K562 (cell line): ENCODE measurements around the gene EEFSEC. TPM values are rescaled to one million over a fixed set of nuclear protein-coding genes. Genes with fewer than 3 reads are reported as not detected.

Experiments used
- ATAC-seq: fragments of 200-7000 bp; cut with Tn5 transposase; 3 replicates; pipeline ENCODE4 v1.9.1; 2020; ENCODE audit warnings: moderate library complexity
- BruUV-seq: library from RNA; stranded (reverse); fragments of 400-500 nt; replicated peaks from 2 replicates; lab custom pipeline; 2021; lab: Mats Ljungman, UMichigan
- CTCF ChIA-PET: fragments of 300-600 bp; formaldehyde crosslinking; extraction: SDS; loops from one replicate; lab custom pipeline; 2021; ENCODE audit warnings: low intra/inter-chr PET ratio; lab: Yijun Ruan, JAX
- POLR2A ChIA-PET: fragments of 300-600, 350-650 bp; sonication (Branson Sonifier 250); formaldehyde crosslinking; extraction: SDS; loops from one replicate; lab custom pipeline; 2021; ENCODE audit warnings: antibody characterized with exemption, inconsistent platforms; lab: Yijun Ruan, JAX
- DNase-seq, 4 experiments: peaks; one replicate each; pipeline versions ENCODE4 v3.0.0 to v3.0.0-alpha.2; 2011 to 2018; ENCODE audit warnings: low spot score in 3 of 4, mixed read lengths in 3 of 4; ENCODE audit errors: extremely low read depth in 1 of 4
- FAIRE-seq: peaks from 2 replicates; lab custom pipeline; 2011; peaks lifted over from hg19 to GRCh38; lab: Jason Lieb, UNC
- H2AFZ ChIP-seq: 2 replicates; pipeline ENCODE4 v1.6.0; 2011; ENCODE audit warnings: low read depth, low read length, control low read depth, inconsistent platforms
- H3K27ac ChIP-seq: fragments of 200-600 bp; 3 replicates; pipeline ENCODE4 v1.8.0; 2011; ENCODE audit warnings: low read depth, mild to moderate bottlenecking, control low read depth, inconsistent platforms, low read length, moderate library complexity, mixed read lengths; ENCODE audit errors: extremely low read depth
- H3K27me3 ChIP-seq, 2 experiments: fragments of 300-600 bp in 1 of 2; 2 replicates in 1 of 2; 3 replicates in 1 of 2; pipeline versions ENCODE4 v1.6.0 to v1.8.0; 2011; ENCODE audit warnings: inconsistent platforms in 2 of 2, low read length in 2 of 2, mild to moderate bottlenecking in 1 of 2, mixed read lengths in 1 of 2, moderate library complexity in 1 of 2; ENCODE audit not compliant: control insufficient read depth in 2 of 2, insufficient read depth in 2 of 2
- H3K36me3 ChIP-seq: fragments of 300-600 bp; 3 replicates; pipeline ENCODE4 v1.8.0; 2011; ENCODE audit warnings: mild to moderate bottlenecking, low read length, inconsistent platforms; ENCODE audit not compliant: control insufficient read depth, insufficient read depth
- H3K4me1 ChIP-seq, 2 experiments: fragments of 200-600 bp in 1 of 2; replicated peaks in 1 of 2; 2 replicates in 1 of 2; 3 replicates in 1 of 2; pipeline versions ENCODE4 v1.5.1 to v1.8.0; 2011; ENCODE audit warnings: inconsistent platforms in 2 of 2, low read length in 2 of 2, mild to moderate bottlenecking in 1 of 2, mixed read lengths in 1 of 2, moderate library complexity in 1 of 2; ENCODE audit not compliant: control insufficient read depth in 2 of 2, insufficient read depth in 2 of 2
- H3K4me2 ChIP-seq: 2 replicates; pipeline ENCODE4 v1.6.1; 2011; ENCODE audit warnings: low read length, control low read depth, inconsistent platforms, mixed read lengths; ENCODE audit not compliant: insufficient read depth
- H3K4me3 ChIP-seq: fragments of 200-600 bp; sonication (generic), shearing (Covaris generic); 2 replicates; pipeline ENCODE4 v1.5.1; 2016; ENCODE audit warnings: control low read depth, inconsistent platforms
- H3K79me2 ChIP-seq: fragments of 200-600 bp; 3 replicates; pipeline ENCODE4 v1.8.0; 2011; ENCODE audit warnings: low read length, inconsistent platforms; ENCODE audit not compliant: control insufficient read depth, insufficient read depth
- H3K9ac ChIP-seq, 2 experiments: 2 replicates each; pipeline versions ENCODE4 v1.6.0 to v1.6.1; 2011; ENCODE audit warnings: low read depth in 2 of 2, low read length in 2 of 2, control low read depth in 1 of 2, inconsistent platforms in 1 of 2, mild to moderate bottlenecking in 1 of 2, mixed read lengths in 1 of 2; ENCODE audit not compliant: insufficient read depth in 1 of 2
- H3K9me1 ChIP-seq: one replicate; pipeline ENCODE4 v1.6.0; 2011; ENCODE audit warnings: inconsistent platforms, mild to moderate bottlenecking, low read length, moderate library complexity; ENCODE audit not compliant: control insufficient read depth, insufficient read depth
- H3K9me3 ChIP-seq: replicated peaks from 2 replicates; pipeline ENCODE4 v1.5.1; 2011; ENCODE audit warnings: low read depth, low read length, inconsistent platforms; ENCODE audit not compliant: control insufficient read depth, insufficient read depth
- H4K20me1 ChIP-seq: replicated peaks from 2 replicates; pipeline ENCODE4 v1.6.1; 2011; ENCODE audit warnings: low read length, inconsistent platforms, mixed read lengths; ENCODE audit not compliant: control insufficient read depth, insufficient read depth
- ATF7 ChIP-seq: fragments of 450-650 bp; IDR thresholded peaks from 2 replicates; pipeline ENCODE4 v1.7.1; 2014; ENCODE audit warnings: mild to moderate bottlenecking, moderate library complexity
- CTBP1 ChIP-seq: fragments of 450-650 bp; IDR thresholded peaks from 2 replicates; pipeline ENCODE4 v1.6.1; 2016; ENCODE audit warnings: borderline replicate concordance
- FOXK2 ChIP-seq, 2 experiments: fragments of 450-650 bp; IDR thresholded peaks in 1 of 2; conservative IDR thresholded peaks in 1 of 2; 2 replicates each; pipeline ENCODE4 v1.6.1; 2016; ENCODE audit warnings: low read depth in 2 of 2, mild to moderate bottlenecking in 1 of 2
- HCFC1 ChIP-seq: IDR thresholded peaks from 2 replicates; pipeline ENCODE4 v1.6.1; 2012; ENCODE audit warnings: low read depth, low read length, improper control_type of control experiment
- RAD51 ChIP-seq: fragments of 450-650 bp; IDR thresholded peaks from 2 replicates; pipeline ENCODE4 v1.7.1; 2016; ENCODE audit warnings: low read depth, mild to moderate bottlenecking, borderline replicate concordance
- TCF3 ChIP-seq: sonication (generic); formaldehyde crosslinking; IDR thresholded peaks from 2 replicates; pipeline ENCODE4 v1.4.0; 2020; ENCODE audit warnings: mild to moderate bottlenecking, missing genetic modification reagents
- ZNF347 ChIP-seq: fragments of 450-650 bp; formaldehyde crosslinking; IDR thresholded peaks from 2 replicates; pipeline ENCODE4 v1.4.0; 2020; ENCODE audit warnings: low read depth, mild to moderate bottlenecking, moderate library complexity
- WGBS: fragments of 100-300 bp; shearing (Covaris generic); methylation state at CpG from one replicate; pipeline ENCODE4 v1.1.6; 2016; ENCODE audit warnings: low coverage, mixed read lengths; ENCODE audit not compliant: insufficient coverage; ENCODE audit errors: missing lambda C conversion rate; 5-methylcytosine and 5-hydroxymethylcytosine counted together
- in situ Hi-C: fragments of 300-500 bp; cut with MboI; formaldehyde crosslinking; loops from 4 replicates; pipeline ENCODE4 v1.15.0; 2018; ENCODE audit warnings: inconsistent platforms, mixed read lengths
- intact Hi-C: fragments of 100-400 bp; cut with micrococcal nuclease; formaldehyde crosslinking; loops from 2 replicates; pipeline ENCODE4 v1.14.2; 2022
- polyA plus RNA-seq, 8 experiments: library from polyadenylated mRNA; depleted of rRNA in 4 of 8; stranded (reverse) in 5 of 8; unstranded in 3 of 8; fragments of >200 nt; fragmentation: Nextera tagmentation in 2 of 8; fragmentation: Illumina TruSeq in 1 of 8; extraction: Ambion mirVana in 2 of 8; extraction: Trizol in 1 of 8; gene quantifications; 2 replicates each; pipeline versions ENCODE4 v1.2.1 to v1.2.3, GENCODE V29; 2011 to 2014; ENCODE audit warnings: inconsistent platforms in 1 of 8, missing spikeins in 1 of 8
- total RNA-seq, 7 experiments: library from RNA; depleted of rRNA in 6 of 7; stranded (reverse); fragments of >200 nt in 6 of 7; fragmentation: Illumina TruSeq in 2 of 7; extraction: Trizol in 2 of 7; gene quantifications; 2 replicates each; pipeline versions ENCODE4 v1.2.1 to v1.2.3, GENCODE V29; 2011 to 2021; ENCODE audit warnings: low replicate concordance in 1 of 7
- TF ChIP-seq, protein P1 (sequence below): sonication (generic); formaldehyde crosslinking; IDR thresholded peaks from 2 replicates; pipeline ENCODE4 v1.8.1; 2022; ENCODE audit warnings: missing genetic modification reagents
- TF ChIP-seq, protein P2 (sequence below): fragments of 200-800 bp; sonication (Bioruptor generic); IDR thresholded peaks from 2 replicates; pipeline ENCODE4 v1.6.1; 2016; ENCODE audit warnings: missing genetic modification characterization, missing compliant biosample characterization

The EEFSEC gene
- total and polyA plus RNA-seq, 9 of the 15 experiments (the other 6 are each of a cell fraction or from before 2014, with no cell fraction given), result 0.35 to 11.8 (median 7.7) TPM

DNA sequence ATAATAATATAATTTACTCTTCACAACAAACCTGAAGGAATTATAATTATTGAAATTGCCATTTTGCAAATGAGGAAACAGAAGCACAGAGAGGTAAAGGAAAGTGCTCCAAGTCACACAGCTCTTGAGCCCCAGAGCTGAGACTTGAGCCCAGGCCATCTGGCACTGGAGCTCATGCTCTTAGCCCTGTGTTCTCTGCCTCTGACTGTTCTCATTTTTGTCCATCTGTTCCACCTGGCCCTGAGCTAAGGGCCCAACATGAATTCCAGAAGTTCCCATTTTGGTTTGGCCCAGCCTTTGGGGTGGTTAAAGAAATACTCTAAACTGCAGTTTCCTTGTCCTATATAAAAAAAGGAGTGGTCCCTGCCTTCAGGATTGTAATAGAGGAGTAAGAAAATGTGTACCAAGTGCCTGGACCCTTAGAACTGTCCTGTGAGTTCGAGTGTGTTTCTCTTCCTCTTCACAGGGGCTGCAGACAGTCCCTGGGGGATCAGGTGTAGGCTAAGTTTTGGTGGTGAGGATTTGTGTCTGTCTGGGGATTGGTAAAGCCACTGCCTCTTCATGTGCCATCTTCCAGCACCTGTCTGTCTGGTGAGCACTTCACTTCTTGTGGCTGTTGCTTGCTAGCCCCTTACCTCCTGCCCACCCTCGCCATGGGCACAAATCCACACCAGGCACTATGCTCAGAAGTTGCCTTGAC lies 221.6 kb downstream of the EEFSEC start:
- no peak overlapping the region for H2AFZ ChIP-seq
- intact Hi-C loops, result no loop called here
- BruUV-seq, result no TSS peak
- H3K4me1 ChIP-seq, result peaks cover 0 to 5% of the 10 kb centered on the region in 2 experiments; a peak in 2 of 5 replicates
- H3K79me2 ChIP-seq, result no peaks in the 10 kb centered on the region
- no peak for FAIRE-seq
- no peaks in the 10 kb centered on the region for H3K9me1 ChIP-seq
- H3K4me3 ChIP-seq, result no peak overlapping the region
- ATAC-seq, result no peak
- H3K36me3 ChIP-seq, result no peaks in the 10 kb centered on the region
- WGBS, result 44% methylated on average over 2 of the region's 2 CpGs
- H4K20me1 ChIP-seq, result no peaks in the 10 kb centered on the region
- POLR2A ChIA-PET, result no interaction called here
- in situ Hi-C loops, result no loop called here
- H3K27me3 ChIP-seq, result no peaks in the 10 kb centered on the region
- no peak overlapping the region for H3K4me2 ChIP-seq
- H3K9ac ChIP-seq, result peak overlapping the region in 1 of 2 experiments; percentile 35; a peak in 1 of 4 replicates
- DNase-seq, result no peak
- TF ChIP-seq HCFC1 (no peak), FOXK2 (conservative IDR thresholded peaks at IDR 0.05 in 1 of 2, IDR thresholded peaks at IDR 0.05 in 1 of 2; ENCODE audit: low read depth in 2 of 2) (no peak), ZNF347 (CRISPR knock-in tag) (no peak), TCF3 (CRISPR knock-in tag) (no peak), CTBP1 (no peak), ATF7 (no peak)
- no peak overlapping the region for H3K27ac ChIP-seq
- CTCF ChIA-PET, result no interaction called here
- H3K9me3 ChIP-seq, result no peaks in the 10 kb centered on the region

DNA sequence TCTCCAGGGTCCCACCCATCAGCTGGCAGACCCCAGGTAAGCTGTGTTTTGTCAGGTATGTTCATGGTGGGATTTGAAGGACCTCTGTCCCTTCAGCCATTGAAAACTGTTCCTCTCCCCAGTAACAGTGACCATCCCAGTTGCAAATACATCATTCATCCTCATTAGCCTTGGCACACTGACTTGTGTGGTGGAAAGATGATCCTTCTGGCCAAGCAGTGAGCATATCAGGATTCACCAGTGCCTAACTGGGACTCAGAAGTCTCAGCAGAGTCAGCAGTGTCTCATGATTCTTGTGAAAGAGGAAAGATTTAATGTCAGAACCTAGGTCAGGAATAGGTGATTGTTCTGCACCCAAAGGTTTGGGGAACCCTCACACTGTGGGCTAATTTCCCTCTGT lies 223.2 kb downstream of the EEFSEC start:
- no peaks in the 10 kb centered on the region for H3K9me3 ChIP-seq
- ChIA-PET POLR2A (interaction anchor here (0.6 kb wide), 2 partner anchors 101 to 106 kb away, joined by 3 read pairs; no protein-coding TSS in a partner anchor), CTCF (no interaction called here)
- in situ Hi-C loops, result no loop called here
- peaks cover 9 to 13% of the 10 kb centered on the region in 2 experiments; a peak in 4 of 5 replicates for H3K4me1 ChIP-seq
- no TSS peak for BruUV-seq
- FAIRE-seq, result no peak
- ATAC-seq, result no peak
- H4K20me1 ChIP-seq, result no peaks in the 10 kb centered on the region
- H3K4me3 ChIP-seq, result no peak overlapping the region
- H3K27me3 ChIP-seq, result no peaks in the 10 kb centered on the region
- no peaks in the 10 kb centered on the region for H3K79me2 ChIP-seq
- H3K9ac ChIP-seq, result no peak overlapping the region
- H3K9me1 ChIP-seq, result no peaks in the 10 kb centered on the region
- no peak overlapping the region for H3K4me2 ChIP-seq
- intact Hi-C loops, result no loop called here
- no peak for DNase-seq
- no peaks in the 10 kb centered on the region for H3K36me3 ChIP-seq
- H3K27ac ChIP-seq, result no peak overlapping the region
- H2AFZ ChIP-seq, result no peak overlapping the region
- TF ChIP-seq, protein P1, sequence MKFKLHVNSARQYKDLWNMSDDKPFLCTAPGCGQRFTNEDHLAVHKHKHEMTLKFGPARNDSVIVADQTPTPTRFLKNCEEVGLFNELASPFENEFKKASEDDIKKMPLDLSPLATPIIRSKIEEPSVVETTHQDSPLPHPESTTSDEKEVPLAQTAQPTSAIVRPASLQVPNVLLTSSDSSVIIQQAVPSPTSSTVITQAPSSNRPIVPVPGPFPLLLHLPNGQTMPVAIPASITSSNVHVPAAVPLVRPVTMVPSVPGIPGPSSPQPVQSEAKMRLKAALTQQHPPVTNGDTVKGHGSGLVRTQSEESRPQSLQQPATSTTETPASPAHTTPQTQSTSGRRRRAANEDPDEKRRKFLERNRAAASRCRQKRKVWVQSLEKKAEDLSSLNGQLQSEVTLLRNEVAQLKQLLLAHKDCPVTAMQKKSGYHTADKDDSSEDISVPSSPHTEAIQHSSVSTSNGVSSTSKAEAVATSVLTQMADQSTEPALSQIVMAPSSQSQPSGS (CRISPR knock-in tag), result no peak
- TF ChIP-seq RAD51, result no peak
- TF ChIP-seq, protein P2, sequence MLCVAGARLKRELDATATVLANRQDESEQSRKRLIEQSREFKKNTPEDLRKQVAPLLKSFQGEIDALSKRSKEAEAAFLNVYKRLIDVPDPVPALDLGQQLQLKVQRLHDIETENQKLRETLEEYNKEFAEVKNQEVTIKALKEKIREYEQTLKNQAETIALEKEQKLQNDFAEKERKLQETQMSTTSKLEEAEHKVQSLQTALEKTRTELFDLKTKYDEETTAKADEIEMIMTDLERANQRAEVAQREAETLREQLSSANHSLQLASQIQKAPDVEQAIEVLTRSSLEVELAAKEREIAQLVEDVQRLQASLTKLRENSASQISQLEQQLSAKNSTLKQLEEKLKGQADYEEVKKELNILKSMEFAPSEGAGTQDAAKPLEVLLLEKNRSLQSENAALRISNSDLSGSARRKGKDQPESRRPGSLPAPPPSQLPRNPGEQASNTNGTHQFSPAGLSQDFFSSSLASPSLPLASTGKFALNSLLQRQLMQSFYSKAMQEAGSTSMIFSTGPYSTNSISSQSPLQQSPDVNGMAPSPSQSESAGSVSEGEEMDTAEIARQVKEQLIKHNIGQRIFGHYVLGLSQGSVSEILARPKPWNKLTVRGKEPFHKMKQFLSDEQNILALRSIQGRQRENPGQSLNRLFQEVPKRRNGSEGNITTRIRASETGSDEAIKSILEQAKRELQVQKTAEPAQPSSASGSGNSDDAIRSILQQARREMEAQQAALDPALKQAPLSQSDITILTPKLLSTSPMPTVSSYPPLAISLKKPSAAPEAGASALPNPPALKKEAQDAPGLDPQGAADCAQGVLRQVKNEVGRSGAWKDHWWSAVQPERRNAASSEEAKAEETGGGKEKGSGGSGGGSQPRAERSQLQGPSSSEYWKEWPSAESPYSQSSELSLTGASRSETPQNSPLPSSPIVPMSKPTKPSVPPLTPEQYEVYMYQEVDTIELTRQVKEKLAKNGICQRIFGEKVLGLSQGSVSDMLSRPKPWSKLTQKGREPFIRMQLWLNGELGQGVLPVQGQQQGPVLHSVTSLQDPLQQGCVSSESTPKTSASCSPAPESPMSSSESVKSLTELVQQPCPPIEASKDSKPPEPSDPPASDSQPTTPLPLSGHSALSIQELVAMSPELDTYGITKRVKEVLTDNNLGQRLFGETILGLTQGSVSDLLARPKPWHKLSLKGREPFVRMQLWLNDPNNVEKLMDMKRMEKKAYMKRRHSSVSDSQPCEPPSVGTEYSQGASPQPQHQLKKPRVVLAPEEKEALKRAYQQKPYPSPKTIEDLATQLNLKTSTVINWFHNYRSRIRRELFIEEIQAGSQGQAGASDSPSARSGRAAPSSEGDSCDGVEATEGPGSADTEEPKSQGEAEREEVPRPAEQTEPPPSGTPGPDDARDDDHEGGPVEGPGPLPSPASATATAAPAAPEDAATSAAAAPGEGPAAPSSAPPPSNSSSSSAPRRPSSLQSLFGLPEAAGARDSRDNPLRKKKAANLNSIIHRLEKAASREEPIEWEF (CRISPR knock-in tag), result no peak
